ENCODE measurements around the gene TRIO. TPM values are rescaled to one million over a fixed set of nuclear protein-coding genes. Genes with fewer than 3 reads are reported as not detected.

TRIO gene
- total and polyA plus RNA-seq, 2 donors (not counting 3 experiments of a cell fraction or from before 2014, with no cell fraction given) = 82.9 to 248 TPM

- BruUV-seq (replicated peaks) = no TSS peak
Measured at GRCh38 chr5:14164164-14165163, 21.3 kb downstream of the TRIO start.

More at GRCh38 chr5:14164164-14165163, 21.3 kb downstream of the TRIO start:
- Histone ChIP-seq H3K4me3 (replicated peaks in 1 of 3; ENCODE audit: insufficient read depth in 1 of 3, low read depth in 1 of 3, low read length in 3 of 3) (no peak overlapping the region), H3K9me1 (replicated peaks; ENCODE audit: control insufficient read depth, extremely low read depth, insufficient read depth, low read length) (no peaks in the 10 kb centered on the region), H3K4me1 (ENCODE audit: control insufficient read depth, extremely low read depth, insufficient read depth, low read length) (peaks cover 44% of the 10 kb centered on the region), H3K27me3 (ENCODE audit: control insufficient read depth in 2 of 2, insufficient read depth in 2 of 2, low read length in 2 of 2) (no peaks in the 10 kb centered on the region), H3K9ac (replicated peaks; ENCODE audit: extremely low read depth, insufficient read depth, low read length) (no peak overlapping the region), H3K36me3 (ENCODE audit: control insufficient read depth in 2 of 2, extremely low read depth in 1 of 2, insufficient read depth in 2 of 2, low read length in 2 of 2) (no peaks in the 10 kb centered on the region), H3K4me2 (ENCODE audit: insufficient read depth, low read length) (no peak overlapping the region), H3K27ac (ENCODE audit: insufficient read depth, low read depth, low read length) (peak overlapping the region; percentile 88), H4K20me1 (replicated peaks; ENCODE audit: control insufficient read depth, extremely low read depth, insufficient read depth, low read length) (no peaks in the 10 kb centered on the region), H2AFZ (ENCODE audit: low read depth, low read length) (no peak overlapping the region), H3K9me3 (replicated peaks; ENCODE audit: control insufficient read depth, insufficient read depth, low read length) (no peaks in the 10 kb centered on the region), H3K79me2 (ENCODE audit: control insufficient read depth, insufficient read depth, low read length) (peaks cover 99% of the 10 kb centered on the region)
- no peak for DNase-seq (ENCODE audit: low read depth, low spot score)
- CTCF ChIA-PET = interaction anchor here (1.0 to 2.8 kb wide), 10 partner anchors 8 to 105 kb away, joined by 3 to 12 read pairs (median 5); no protein-coding TSS in a partner anchor
- FAIRE-seq = no peak
- dilution Hi-C loops (cut with MboI; ENCODE audit: extremely low pct_ligation_motif_present, low sequenced_read_pairs) (no loop called here), intact Hi-C loops (cut with micrococcal nuclease) (loop anchor here (1.0 to 2.0 kb wide), 2 partner anchors 10 to 40 kb away; no protein-coding TSS in a partner anchor)
- TF ChIP-seq MYC (IDR thresholded peaks at IDR 0.05; ENCODE audit: low read depth, low read length) (no peak), CTCF (IDR thresholded peaks at IDR 0.05; ENCODE audit: extremely low read depth in 1 of 2, insufficient read depth in 1 of 2, low read depth in 1 of 2, low read length in 2 of 2) (no peak), FOS (IDR thresholded peaks at IDR 0.05; ENCODE audit: borderline replicate concordance, insufficient read depth, low read length) (no peak), JUN (IDR thresholded peaks at IDR 0.05; ENCODE audit: borderline replicate concordance, insufficient read depth, insufficient read length, low read depth) (no peak)
- POLR2A ChIA-PET = interaction anchor here (1.1 kb wide), 1 partner anchor 8 kb away, joined by 3 read pairs; no protein-coding TSS in a partner anchor
